Astrocyte of the cerebellum (primary cell): Measurements from ENCODE around the gene TMEM273.

Experiments used
- DNase-seq: peaks from one replicate; pipeline ENCODE4 v3.0.0-alpha.2; 2011; ENCODE audit warnings: low read depth
- H3K4me3 ChIP-seq: 2 replicates; pipeline ENCODE4 v1.5.1; 2011; ENCODE audit warnings: mild to moderate bottlenecking, low read depth, low read length, moderate library complexity
- in situ Hi-C: cut with HindIII; loops from 2 replicates; pipeline ENCODE4 v1.10.0; 2017; ENCODE audit warnings: low sequenced_read_pairs
- TF ChIP-seq, protein P1 (sequence below): IDR thresholded peaks from 2 replicates; pipeline ENCODE4 v1.5.1; 2012; ENCODE audit warnings: low read length, low read depth, moderate library complexity, mild to moderate bottlenecking; ENCODE audit errors: missing control alignments

Gene TMEM273

DNA sequence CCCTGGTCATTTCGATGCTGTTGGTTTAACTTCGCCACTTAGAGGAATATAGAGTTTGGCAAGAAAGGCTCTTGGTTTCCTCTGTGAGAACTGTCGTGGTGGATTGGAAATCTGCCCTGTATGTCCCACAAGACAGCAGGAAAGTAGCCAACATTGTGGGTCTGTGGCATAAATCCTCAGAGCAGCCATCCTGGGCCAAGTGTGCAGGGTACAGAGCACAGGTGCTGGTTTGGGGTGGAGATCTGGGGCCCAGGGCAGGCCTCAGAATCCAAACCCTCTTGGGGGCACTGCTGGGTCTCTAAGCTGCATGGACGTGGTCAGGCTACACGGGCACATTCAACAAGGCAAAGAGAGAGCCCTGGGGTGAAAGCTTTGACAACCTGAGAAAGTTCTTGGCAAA lies 39.2 kb upstream of the TMEM273 start:
- no peak for DNase-seq
- TF ChIP-seq, protein P1, sequence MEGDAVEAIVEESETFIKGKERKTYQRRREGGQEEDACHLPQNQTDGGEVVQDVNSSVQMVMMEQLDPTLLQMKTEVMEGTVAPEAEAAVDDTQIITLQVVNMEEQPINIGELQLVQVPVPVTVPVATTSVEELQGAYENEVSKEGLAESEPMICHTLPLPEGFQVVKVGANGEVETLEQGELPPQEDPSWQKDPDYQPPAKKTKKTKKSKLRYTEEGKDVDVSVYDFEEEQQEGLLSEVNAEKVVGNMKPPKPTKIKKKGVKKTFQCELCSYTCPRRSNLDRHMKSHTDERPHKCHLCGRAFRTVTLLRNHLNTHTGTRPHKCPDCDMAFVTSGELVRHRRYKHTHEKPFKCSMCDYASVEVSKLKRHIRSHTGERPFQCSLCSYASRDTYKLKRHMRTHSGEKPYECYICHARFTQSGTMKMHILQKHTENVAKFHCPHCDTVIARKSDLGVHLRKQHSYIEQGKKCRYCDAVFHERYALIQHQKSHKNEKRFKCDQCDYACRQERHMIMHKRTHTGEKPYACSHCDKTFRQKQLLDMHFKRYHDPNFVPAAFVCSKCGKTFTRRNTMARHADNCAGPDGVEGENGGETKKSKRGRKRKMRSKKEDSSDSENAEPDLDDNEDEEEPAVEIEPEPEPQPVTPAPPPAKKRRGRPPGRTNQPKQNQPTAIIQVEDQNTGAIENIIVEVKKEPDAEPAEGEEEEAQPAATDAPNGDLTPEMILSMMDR, result no peak
- in situ Hi-C loops, result no loop called here

DNA sequence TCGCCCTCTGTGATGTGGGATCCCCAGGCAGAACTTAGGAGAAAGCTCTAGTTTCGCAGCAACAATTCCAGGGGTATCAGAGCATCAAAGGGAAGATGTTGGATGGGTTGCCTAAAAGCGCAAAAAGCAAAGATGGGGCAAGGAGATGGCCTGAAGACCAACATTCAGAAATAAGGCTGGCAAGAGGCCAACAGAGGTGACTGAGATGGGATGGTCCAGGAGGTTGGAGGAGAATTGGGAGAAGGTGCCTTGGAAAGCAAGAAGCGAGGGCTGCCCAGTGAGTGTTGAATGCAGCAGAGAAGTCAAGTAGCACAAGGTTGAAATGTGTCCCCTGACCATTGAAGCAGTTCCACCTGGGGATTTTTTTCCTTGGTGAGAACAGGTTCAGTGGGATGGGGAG lies 38.4 kb upstream of the TMEM273 start:
- in situ Hi-C loops, result no loop called here
- no peak for DNase-seq
- TF ChIP-seq, protein P1, result no peak
- H3K4me3 ChIP-seq, result no peak overlapping the region

More for the DNA sequence above, 39.2 kb upstream of the TMEM273 start:
- no peak overlapping the region for H3K4me3 ChIP-seq

DNA sequence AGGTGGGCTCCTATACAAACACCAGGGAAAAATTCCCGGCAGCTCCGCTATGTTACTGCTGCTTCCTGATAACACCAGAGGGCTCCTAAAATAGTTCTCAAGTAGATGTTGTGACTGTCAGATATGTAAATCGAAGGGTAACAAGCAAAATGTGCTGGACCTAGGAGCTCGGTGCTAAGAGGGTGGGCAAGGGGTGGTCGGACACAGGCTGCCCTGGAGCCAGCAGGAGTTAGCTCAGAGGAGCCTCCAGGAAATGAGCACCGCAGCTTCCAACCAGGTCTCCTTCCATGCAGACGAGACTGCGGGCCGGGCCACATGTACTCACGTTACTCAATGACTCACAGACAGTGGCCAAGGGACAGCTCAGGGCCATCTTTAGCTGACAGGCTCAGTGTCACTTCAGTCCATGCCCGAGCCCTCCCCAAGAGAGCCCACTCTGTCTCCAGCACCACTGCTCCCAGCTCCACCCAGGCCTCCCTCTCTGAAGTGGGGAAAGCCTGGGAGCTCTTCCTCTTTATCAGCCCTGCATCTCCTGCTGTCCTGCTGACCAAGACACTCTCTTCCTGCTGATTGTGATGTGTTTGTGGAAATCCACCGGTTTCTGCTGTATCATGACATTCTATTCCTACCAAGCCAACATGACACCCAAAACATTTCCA lies 37.2 kb upstream of the TMEM273 start:
- DNase-seq, result no peak
- in situ Hi-C loops, result no loop called here
- TF ChIP-seq, protein P1, result no peak
- H3K4me3 ChIP-seq, result no peak overlapping the region

DNA sequence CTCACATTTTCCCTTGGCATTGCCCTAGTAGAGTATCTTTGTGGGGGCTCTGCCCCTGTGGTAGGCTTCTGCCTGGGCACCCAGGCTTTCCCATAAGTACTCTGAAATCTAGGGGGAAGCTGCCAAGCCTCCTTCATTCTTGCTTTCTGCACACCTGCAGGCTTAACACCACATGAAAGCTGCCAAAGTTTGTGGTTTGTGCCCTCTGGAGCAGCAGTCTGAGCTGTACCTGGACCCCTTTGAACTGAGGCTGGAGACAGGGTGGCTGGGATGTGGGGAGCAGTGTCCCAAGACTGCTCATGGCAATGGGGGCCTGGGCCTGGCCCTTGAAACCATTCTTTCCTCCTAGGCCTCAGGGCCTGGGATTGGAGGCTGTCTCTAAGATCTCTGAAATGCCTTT lies 35.0 kb upstream of the TMEM273 start:
- DNase-seq, result no peak
- H3K4me3 ChIP-seq, result no peak overlapping the region
- in situ Hi-C loops, result no loop called here
- TF ChIP-seq, protein P1, result no peak

DNA sequence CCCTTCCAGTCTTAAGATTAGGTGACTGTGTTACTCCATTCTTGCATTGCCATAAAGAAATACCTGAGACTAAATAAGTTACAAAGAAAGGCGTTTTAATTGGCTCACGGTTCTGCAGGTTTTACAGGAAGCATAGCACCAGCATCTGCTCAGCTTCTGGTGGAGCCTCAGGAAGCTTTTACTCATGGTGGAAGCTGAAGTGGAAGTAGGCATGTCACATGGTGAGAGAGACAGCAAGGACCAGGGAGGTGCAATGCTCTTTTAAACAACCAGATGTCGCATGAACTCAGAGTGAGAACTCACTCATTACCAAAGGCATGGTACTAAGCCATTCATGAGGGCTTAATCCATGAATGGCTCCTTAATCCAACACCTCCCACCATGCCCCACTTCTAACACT lies 34.0 kb upstream of the TMEM273 start:
- no peak overlapping the region for H3K4me3 ChIP-seq
- TF ChIP-seq, protein P1, result no peak
- in situ Hi-C loops, result no loop called here
- no peak for DNase-seq

DNA sequence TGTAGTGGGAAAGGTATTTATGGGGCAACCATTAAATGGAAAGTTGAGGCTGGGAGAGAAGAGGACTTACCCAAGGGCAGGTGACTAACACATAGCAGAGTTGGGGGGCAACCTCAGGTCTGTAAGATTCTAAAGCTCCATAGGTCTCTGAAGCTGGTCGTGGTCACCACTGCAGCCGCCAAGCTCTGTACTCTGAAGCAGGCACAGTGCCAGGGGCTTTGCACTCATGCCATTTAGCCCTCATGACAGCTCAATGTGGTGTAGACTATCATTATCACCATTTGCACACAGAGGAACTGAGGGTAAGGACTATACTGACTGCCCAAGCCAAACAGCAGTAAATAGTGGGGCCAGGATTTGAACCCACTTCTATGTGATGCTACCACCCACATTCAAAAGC lies 32.5 kb upstream of the TMEM273 start:
- no peak for DNase-seq
- in situ Hi-C loops, result no loop called here
- no peak overlapping the region for H3K4me3 ChIP-seq
- TF ChIP-seq, protein P1, result no peak

DNA sequence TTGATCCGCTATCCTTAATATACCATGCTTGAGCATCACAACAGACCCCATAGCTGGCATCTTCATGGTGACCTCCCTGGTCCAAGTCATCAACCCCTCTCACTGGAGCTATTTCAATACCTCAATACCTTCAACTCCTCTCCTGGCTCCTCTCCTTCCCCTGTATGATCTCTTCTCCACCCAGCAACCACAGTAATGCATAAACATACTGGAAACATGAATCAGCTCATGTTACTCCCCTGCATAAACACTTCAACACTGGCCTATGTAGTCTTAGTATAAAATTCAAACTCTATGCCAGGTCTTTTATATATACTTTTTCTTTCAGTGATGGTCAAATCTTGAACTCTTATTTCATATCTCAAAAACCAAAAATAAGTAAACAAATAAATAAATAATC lies 31.8 kb upstream of the TMEM273 start:
- TF ChIP-seq, protein P1, result no peak
- no peak for DNase-seq
- in situ Hi-C loops, result no loop called here
- no peak overlapping the region for H3K4me3 ChIP-seq
